K562 (cell line): ENCODE measurements around the gene FOXR1. TPM values are rescaled to one million over a fixed set of nuclear protein-coding genes. Genes with fewer than 3 reads are reported as not detected.

Experiments
- ATAC-seq: fragments of 200-7000 bp; cut with Tn5 transposase; 3 replicates; pipeline ENCODE4 v1.9.1; 2020; ENCODE audit warnings: moderate library complexity
- BruUV-seq: library from RNA; stranded (reverse); fragments of 400-500 nt; replicated peaks from 2 replicates; lab custom pipeline; 2021; lab: Mats Ljungman, UMichigan
- CTCF ChIA-PET: fragments of 300-600 bp; formaldehyde crosslinking; extraction: SDS; loops from one replicate; lab custom pipeline; 2021; ENCODE audit warnings: low intra/inter-chr PET ratio; lab: Yijun Ruan, JAX
- POLR2A ChIA-PET: fragments of 300-600, 350-650 bp; sonication (Branson Sonifier 250); formaldehyde crosslinking; extraction: SDS; loops from one replicate; lab custom pipeline; 2021; ENCODE audit warnings: antibody characterized with exemption, inconsistent platforms; lab: Yijun Ruan, JAX
- DNase-seq, 4 experiments: peaks; one replicate each; pipeline versions ENCODE4 v3.0.0 to v3.0.0-alpha.2; 2011 to 2018; ENCODE audit warnings: low spot score in 3 of 4, mixed read lengths in 3 of 4; ENCODE audit errors: extremely low read depth in 1 of 4
- FAIRE-seq: peaks from 2 replicates; lab custom pipeline; 2011; peaks lifted over from hg19 to GRCh38; lab: Jason Lieb, UNC
- H2AFZ ChIP-seq: 2 replicates; pipeline ENCODE4 v1.6.0; 2011; ENCODE audit warnings: low read depth, low read length, control low read depth, inconsistent platforms
- H3K27ac ChIP-seq: fragments of 200-600 bp; 3 replicates; pipeline ENCODE4 v1.8.0; 2011; ENCODE audit warnings: low read depth, mild to moderate bottlenecking, control low read depth, inconsistent platforms, low read length, moderate library complexity, mixed read lengths; ENCODE audit errors: extremely low read depth
- H3K27me3 ChIP-seq, 2 experiments: fragments of 300-600 bp in 1 of 2; 2 replicates in 1 of 2; 3 replicates in 1 of 2; pipeline versions ENCODE4 v1.6.0 to v1.8.0; 2011; ENCODE audit warnings: inconsistent platforms in 2 of 2, low read length in 2 of 2, mild to moderate bottlenecking in 1 of 2, mixed read lengths in 1 of 2, moderate library complexity in 1 of 2; ENCODE audit not compliant: control insufficient read depth in 2 of 2, insufficient read depth in 2 of 2
- H3K36me3 ChIP-seq: fragments of 300-600 bp; 3 replicates; pipeline ENCODE4 v1.8.0; 2011; ENCODE audit warnings: mild to moderate bottlenecking, low read length, inconsistent platforms; ENCODE audit not compliant: control insufficient read depth, insufficient read depth
- H3K4me1 ChIP-seq, 2 experiments: fragments of 200-600 bp in 1 of 2; replicated peaks in 1 of 2; 2 replicates in 1 of 2; 3 replicates in 1 of 2; pipeline versions ENCODE4 v1.5.1 to v1.8.0; 2011; ENCODE audit warnings: inconsistent platforms in 2 of 2, low read length in 2 of 2, mild to moderate bottlenecking in 1 of 2, mixed read lengths in 1 of 2, moderate library complexity in 1 of 2; ENCODE audit not compliant: control insufficient read depth in 2 of 2, insufficient read depth in 2 of 2
- H3K4me2 ChIP-seq: 2 replicates; pipeline ENCODE4 v1.6.1; 2011; ENCODE audit warnings: low read length, control low read depth, inconsistent platforms, mixed read lengths; ENCODE audit not compliant: insufficient read depth
- H3K4me3 ChIP-seq: fragments of 200-600 bp; sonication (generic), shearing (Covaris generic); 2 replicates; pipeline ENCODE4 v1.5.1; 2016; ENCODE audit warnings: control low read depth, inconsistent platforms
- H3K79me2 ChIP-seq: fragments of 200-600 bp; 3 replicates; pipeline ENCODE4 v1.8.0; 2011; ENCODE audit warnings: low read length, inconsistent platforms; ENCODE audit not compliant: control insufficient read depth, insufficient read depth
- H3K9ac ChIP-seq, 2 experiments: 2 replicates each; pipeline versions ENCODE4 v1.6.0 to v1.6.1; 2011; ENCODE audit warnings: low read depth in 2 of 2, low read length in 2 of 2, control low read depth in 1 of 2, inconsistent platforms in 1 of 2, mild to moderate bottlenecking in 1 of 2, mixed read lengths in 1 of 2; ENCODE audit not compliant: insufficient read depth in 1 of 2
- H3K9me1 ChIP-seq: one replicate; pipeline ENCODE4 v1.6.0; 2011; ENCODE audit warnings: inconsistent platforms, mild to moderate bottlenecking, low read length, moderate library complexity; ENCODE audit not compliant: control insufficient read depth, insufficient read depth
- H3K9me3 ChIP-seq: replicated peaks from 2 replicates; pipeline ENCODE4 v1.5.1; 2011; ENCODE audit warnings: low read depth, low read length, inconsistent platforms; ENCODE audit not compliant: control insufficient read depth, insufficient read depth
- H4K20me1 ChIP-seq: replicated peaks from 2 replicates; pipeline ENCODE4 v1.6.1; 2011; ENCODE audit warnings: low read length, inconsistent platforms, mixed read lengths; ENCODE audit not compliant: control insufficient read depth, insufficient read depth
- ZFP1 ChIP-seq: fragments of 450-650 bp; formaldehyde crosslinking; IDR thresholded peaks from 2 replicates; pipeline ENCODE4 v1.4.0; 2020; ENCODE audit warnings: mild to moderate bottlenecking, mixed read lengths
- ZNF384 ChIP-seq: IDR thresholded peaks from 2 replicates; pipeline ENCODE4 v1.6.1; 2012; ENCODE audit warnings: low read depth, low read length, improper control_type of control experiment
- WGBS: fragments of 100-300 bp; shearing (Covaris generic); methylation state at CpG from one replicate; pipeline ENCODE4 v1.1.6; 2016; ENCODE audit warnings: low coverage, mixed read lengths; ENCODE audit not compliant: insufficient coverage; ENCODE audit errors: missing lambda C conversion rate; 5-methylcytosine and 5-hydroxymethylcytosine counted together
- in situ Hi-C: fragments of 300-500 bp; cut with MboI; formaldehyde crosslinking; loops from 4 replicates; pipeline ENCODE4 v1.15.0; 2018; ENCODE audit warnings: inconsistent platforms, mixed read lengths
- intact Hi-C: fragments of 100-400 bp; cut with micrococcal nuclease; formaldehyde crosslinking; loops from 2 replicates; pipeline ENCODE4 v1.14.2; 2022
- polyA plus RNA-seq, 8 experiments: library from polyadenylated mRNA; depleted of rRNA in 4 of 8; stranded (reverse) in 5 of 8; unstranded in 3 of 8; fragments of >200 nt; fragmentation: Nextera tagmentation in 2 of 8; fragmentation: Illumina TruSeq in 1 of 8; extraction: Ambion mirVana in 2 of 8; extraction: Trizol in 1 of 8; gene quantifications; 2 replicates each; pipeline versions ENCODE4 v1.2.1 to v1.2.3, GENCODE V29; 2011 to 2014; ENCODE audit warnings: inconsistent platforms in 1 of 8, missing spikeins in 1 of 8
- total RNA-seq, 7 experiments: library from RNA; depleted of rRNA in 6 of 7; stranded (reverse); fragments of >200 nt in 6 of 7; fragmentation: Illumina TruSeq in 2 of 7; extraction: Trizol in 2 of 7; gene quantifications; 2 replicates each; pipeline versions ENCODE4 v1.2.1 to v1.2.3, GENCODE V29; 2011 to 2021; ENCODE audit warnings: low replicate concordance in 1 of 7
- TF ChIP-seq, protein P1 (sequence below): fragments of 450-650 bp; formaldehyde crosslinking; IDR thresholded peaks from 2 replicates; pipeline ENCODE4 v1.4.0; 2020; ENCODE audit warnings: mild to moderate bottlenecking, moderate library complexity
- TF ChIP-seq, protein P2 (sequence below): sonication (generic); formaldehyde crosslinking; IDR thresholded peaks from 2 replicates; pipeline ENCODE4 v1.8.1; 2023; ENCODE audit warnings: mild to moderate bottlenecking, missing genetic modification reagents
- TF ChIP-seq, protein P3 (sequence below), 2 experiments: fragments of 450-650 bp in 1 of 2; sonication (generic) in 1 of 2; formaldehyde crosslinking in 1 of 2; IDR thresholded peaks; 2 replicates each; pipeline versions ENCODE4 v1.7.1 to v1.9.0; 2016 to 2022; ENCODE audit warnings: inconsistent platforms in 1 of 2, mild to moderate bottlenecking in 1 of 2, missing genetic modification reagents in 1 of 2
- TF ChIP-seq, protein P4 (sequence below): fragments of 450-650 bp; IDR thresholded peaks from 2 replicates; pipeline ENCODE4 v1.6.1; 2016

The FOXR1 gene
- total and polyA plus RNA-seq, 9 of the 15 experiments (the other 6 are each of a cell fraction or from before 2014, with no cell fraction given) = not detected

DNA sequence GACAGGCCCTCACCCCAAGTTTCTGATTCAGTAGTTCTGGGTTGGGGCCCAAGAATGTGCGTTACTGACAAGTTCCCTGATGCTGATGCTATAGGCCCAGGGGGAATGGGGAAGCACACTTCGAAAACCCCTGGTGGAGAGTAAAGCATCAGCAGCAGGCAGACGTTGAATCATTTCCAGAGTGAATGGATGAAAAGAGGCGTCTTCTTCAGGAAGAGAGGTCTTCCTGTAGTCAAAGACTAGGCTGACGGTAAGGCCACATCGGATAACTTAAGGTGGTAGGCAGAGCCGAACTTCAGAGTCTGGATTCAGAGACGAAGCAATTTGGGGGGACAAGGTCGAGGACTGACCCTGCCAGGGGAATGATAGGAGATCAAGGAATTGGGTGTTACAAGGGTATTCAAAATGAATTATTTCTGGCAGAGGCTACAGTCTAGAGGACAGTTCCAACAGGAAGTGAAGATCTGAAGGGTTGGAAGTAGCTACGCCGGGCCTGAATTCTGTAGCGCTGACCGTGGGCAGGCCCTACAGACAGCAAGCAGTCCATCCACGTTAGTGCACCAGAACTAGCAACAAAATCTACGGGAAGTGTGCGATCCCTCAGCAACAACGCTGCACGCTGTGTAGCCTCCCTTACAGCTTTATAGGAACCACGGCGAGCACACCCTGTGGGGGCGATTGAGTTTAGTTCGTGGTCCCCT, 25.5 kb downstream of the FOXR1 start:
- TSS peak; percentile 83 for BruUV-seq
- Histone ChIP-seq H4K20me1 (no peaks in the 10 kb centered on the region), H3K27me3 (no peaks in the 10 kb centered on the region), H3K9me1 (no peaks in the 10 kb centered on the region), H3K9ac (peak overlapping the region; percentile 77 to 90), H3K79me2 (peaks cover 30% of the 10 kb centered on the region), H3K4me2 (peak overlapping the region; percentile 100), H3K4me3 (peak overlapping the region; percentile 83), H3K27ac (peak overlapping the region; percentile 73), H3K4me1 (peaks cover 12 to 13% of the 10 kb centered on the region in 2 experiments; a peak in 4 of 5 replicates), H2AFZ (peak overlapping the region; percentile 90), H3K36me3 (peaks cover 22% of the 10 kb centered on the region; the same call in 2 of the 3 replicates), H3K9me3 (no peaks in the 10 kb centered on the region)
- CTCF ChIA-PET = no interaction called here
- FAIRE-seq = peak; percentile 71
- intact Hi-C loops = no loop called here
- peak; percentile 52 for ATAC-seq
- POLR2A ChIA-PET = interaction anchor here (0.7 to 2.5 kb wide), 9 partner anchors 12 to 376 kb away, joined by 3 to 22 read pairs (median 4); partner anchors contain the start of genes RPS25 and TRAPPC4
- peak; percentile 55 to 60 (median 58) for DNase-seq
- WGBS = 5% methylated on average over 22 of the region's 22 CpGs
- in situ Hi-C loops = no loop called here
- 0 out of 2 replicates have a peak, but pooled peaks have one; percentile 7 for TF ChIP-seq ZNF384
- TF ChIP-seq, protein P1, sequence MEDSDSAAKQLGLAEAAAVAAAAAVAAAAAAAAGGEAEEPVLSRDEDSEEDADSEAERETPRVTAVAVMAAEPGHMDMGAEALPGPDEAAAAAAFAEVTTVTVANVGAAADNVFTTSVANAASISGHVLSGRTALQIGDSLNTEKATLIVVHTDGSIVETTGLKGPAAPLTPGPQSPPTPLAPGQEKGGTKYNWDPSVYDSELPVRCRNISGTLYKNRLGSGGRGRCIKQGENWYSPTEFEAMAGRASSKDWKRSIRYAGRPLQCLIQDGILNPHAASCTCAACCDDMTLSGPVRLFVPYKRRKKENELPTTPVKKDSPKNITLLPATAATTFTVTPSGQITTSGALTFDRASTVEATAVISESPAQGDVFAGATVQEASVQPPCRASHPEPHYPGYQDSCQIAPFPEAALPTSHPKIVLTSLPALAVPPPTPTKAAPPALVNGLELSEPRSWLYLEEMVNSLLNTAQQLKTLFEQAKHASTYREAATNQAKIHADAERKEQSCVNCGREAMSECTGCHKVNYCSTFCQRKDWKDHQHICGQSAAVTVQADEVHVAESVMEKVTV (CRISPR knock-in tag) = no peak
- TF ChIP-seq ZFP1 = no peak
- TF ChIP-seq, protein P2, sequence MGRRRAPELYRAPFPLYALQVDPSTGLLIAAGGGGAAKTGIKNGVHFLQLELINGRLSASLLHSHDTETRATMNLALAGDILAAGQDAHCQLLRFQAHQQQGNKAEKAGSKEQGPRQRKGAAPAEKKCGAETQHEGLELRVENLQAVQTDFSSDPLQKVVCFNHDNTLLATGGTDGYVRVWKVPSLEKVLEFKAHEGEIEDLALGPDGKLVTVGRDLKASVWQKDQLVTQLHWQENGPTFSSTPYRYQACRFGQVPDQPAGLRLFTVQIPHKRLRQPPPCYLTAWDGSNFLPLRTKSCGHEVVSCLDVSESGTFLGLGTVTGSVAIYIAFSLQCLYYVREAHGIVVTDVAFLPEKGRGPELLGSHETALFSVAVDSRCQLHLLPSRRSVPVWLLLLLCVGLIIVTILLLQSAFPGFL (CRISPR knock-in tag) = no peak
- TF ChIP-seq, protein P3, sequence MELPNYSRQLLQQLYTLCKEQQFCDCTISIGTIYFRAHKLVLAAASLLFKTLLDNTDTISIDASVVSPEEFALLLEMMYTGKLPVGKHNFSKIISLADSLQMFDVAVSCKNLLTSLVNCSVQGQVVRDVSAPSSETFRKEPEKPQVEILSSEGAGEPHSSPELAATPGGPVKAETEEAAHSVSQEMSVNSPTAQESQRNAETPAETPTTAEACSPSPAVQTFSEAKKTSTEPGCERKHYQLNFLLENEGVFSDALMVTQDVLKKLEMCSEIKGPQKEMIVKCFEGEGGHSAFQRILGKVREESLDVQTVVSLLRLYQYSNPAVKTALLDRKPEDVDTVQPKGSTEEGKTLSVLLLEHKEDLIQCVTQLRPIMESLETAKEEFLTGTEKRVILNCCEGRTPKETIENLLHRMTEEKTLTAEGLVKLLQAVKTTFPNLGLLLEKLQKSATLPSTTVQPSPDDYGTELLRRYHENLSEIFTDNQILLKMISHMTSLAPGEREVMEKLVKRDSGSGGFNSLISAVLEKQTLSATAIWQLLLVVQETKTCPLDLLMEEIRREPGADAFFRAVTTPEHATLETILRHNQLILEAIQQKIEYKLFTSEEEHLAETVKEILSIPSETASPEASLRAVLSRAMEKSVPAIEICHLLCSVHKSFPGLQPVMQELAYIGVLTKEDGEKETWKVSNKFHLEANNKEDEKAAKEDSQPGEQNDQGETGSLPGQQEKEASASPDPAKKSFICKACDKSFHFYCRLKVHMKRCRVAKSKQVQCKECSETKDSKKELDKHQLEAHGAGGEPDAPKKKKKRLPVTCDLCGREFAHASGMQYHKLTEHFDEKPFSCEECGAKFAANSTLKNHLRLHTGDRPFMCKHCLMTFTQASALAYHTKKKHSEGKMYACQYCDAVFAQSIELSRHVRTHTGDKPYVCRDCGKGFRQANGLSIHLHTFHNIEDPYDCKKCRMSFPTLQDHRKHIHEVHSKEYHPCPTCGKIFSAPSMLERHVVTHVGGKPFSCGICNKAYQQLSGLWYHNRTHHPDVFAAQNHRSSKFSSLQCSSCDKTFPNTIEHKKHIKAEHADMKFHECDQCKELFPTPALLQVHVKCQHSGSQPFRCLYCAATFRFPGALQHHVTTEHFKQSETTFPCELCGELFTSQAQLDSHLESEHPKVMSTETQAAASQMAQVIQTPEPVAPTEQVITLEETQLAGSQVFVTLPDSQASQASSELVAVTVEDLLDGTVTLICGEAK (IDR thresholded peaks at IDR 0.05) = peak; percentile 51; the same call in 1 of the 2 replicates
- TF ChIP-seq, protein P3 (CRISPR knock-in tag; IDR thresholded peaks at IDR 0.05) = no peak
- TF ChIP-seq, protein P4, sequence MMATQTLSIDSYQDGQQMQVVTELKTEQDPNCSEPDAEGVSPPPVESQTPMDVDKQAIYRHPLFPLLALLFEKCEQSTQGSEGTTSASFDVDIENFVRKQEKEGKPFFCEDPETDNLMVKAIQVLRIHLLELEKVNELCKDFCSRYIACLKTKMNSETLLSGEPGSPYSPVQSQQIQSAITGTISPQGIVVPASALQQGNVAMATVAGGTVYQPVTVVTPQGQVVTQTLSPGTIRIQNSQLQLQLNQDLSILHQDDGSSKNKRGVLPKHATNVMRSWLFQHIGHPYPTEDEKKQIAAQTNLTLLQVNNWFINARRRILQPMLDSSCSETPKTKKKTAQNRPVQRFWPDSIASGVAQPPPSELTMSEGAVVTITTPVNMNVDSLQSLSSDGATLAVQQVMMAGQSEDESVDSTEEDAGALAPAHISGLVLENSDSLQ = no peak
